Fibroblast of skin of right quadriceps (primary cell): ENCODE measurements around the gene SOAT1.
"Not testable (repeated sequence)": the region's sequence is repeated elsewhere in the genome, so short reads cannot be mapped to it uniquely, and the experiment has no call there.

Source experiments
- DNase-seq: peaks from one replicate; pipeline ENCODE4 v3.0.0-alpha.2; 2013

The SOAT1 gene

DNA sequence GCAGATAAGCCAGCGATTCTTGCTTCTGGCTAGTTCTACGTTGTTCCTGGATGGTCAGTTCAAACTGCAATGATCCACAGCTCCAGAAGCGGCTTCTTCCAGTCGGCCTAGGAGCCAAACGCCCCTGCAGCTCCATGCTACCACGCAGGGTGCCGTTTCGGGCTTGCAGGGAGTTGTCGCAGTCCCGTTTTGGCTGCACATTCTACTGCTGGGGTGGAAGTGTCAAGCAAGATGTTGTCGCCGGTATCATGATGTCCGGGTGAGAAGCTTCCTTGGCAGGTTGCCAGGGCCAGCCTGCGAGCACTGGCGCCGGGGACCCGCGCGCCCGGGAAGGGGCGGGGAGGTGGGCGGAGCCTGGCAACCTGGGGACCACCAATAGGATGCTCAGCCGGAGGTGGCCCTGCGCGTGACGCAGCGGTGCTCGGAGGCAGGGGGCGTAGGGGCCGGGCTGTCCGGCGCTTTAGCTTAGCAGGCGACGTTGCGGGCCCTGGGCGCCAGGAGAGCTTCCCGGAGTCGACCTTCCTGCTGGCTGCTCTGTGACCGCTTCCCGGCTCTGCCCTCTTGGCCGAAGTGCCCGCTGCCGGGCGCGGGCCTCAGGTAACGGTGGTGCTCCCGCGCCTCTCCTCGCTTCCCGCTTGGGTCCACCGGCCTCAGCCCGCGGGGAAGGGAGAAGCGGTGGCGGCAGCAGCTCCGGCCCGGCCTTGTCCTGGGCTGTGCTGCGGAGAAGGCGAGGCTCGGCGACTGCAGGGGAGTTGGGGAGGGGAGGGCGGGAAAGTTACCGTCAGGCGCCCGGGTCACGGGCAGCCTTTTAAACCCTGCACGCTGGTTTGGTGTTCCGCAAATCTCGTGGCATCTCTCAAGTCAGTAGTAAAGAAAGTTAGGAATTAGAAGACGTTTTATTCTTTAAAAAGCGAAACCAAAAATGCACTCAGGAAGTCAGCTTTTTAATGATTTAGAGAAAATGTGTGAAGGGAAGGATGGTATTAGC, at the start of gene SOAT1:
TSS of gene SOAT1 (plus strand) at position 458 of the 988 bp plus-strand sequence. CDS start 8,888 bp downstream, outside the sequence.
- DNase-seq, result peak; percentile 89

DNA sequence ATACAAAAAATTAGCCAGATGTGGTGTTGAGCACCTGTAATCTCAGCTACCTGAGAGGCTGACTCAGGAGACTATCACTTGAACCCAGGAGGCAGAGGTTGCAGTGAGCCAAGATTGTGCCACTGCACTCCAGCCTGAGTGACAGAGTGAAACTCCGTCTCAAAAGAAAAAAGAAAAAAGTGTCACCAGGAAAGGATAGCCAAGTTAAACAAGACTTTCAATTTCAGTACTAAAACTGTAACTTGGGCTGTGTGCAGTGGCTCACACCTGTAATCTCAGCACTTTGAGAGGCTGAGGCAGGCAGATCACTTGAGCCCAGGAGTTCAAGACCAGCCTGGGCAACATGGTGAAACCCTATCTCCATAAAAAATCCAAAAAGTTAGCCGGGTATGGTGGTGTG, 48.2 kb upstream of the SOAT1 start:
- not testable (repeated sequence) for DNase-seq

DNA sequence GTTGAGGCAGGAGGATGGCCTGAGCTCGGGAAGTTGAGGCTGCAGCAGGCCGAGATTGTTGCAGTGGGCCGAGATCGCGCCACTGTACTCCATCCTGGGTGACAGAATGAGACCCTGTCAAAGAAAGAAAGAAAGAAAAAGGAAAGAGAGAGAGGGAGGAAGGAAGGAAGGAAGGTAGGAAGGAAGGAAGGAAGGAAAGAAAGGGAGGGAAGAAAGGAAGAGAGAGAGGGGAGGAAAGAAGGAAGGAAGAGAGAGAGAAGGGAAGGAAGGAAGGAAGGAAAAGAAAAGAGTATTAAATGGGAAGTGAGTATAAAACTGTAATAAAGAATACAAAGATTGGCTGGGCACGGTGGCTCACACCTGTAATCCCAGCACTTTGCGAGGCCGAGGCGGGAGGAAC, 45.7 kb upstream of the SOAT1 start:
- no peak for DNase-seq

DNA sequence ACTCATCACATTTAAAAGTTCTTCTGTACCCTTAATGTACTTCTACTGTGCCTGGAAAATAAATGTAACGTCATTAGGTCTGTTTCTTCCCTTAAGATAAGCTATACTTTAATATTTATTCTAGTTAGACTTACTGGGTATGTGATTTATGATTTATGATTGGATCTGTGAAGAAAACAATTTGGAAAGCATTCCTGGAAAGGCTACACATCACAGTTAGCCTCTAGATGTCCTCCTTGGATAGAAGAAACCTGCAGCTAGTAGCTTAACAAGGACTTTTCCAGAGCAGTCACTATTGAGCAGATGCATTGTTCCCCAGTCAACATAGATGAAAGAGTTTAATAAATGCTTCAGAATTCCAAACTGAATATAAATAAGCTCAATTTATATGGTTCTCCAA, 41.9 kb upstream of the SOAT1 start:
- peak; percentile 30 for DNase-seq

DNA sequence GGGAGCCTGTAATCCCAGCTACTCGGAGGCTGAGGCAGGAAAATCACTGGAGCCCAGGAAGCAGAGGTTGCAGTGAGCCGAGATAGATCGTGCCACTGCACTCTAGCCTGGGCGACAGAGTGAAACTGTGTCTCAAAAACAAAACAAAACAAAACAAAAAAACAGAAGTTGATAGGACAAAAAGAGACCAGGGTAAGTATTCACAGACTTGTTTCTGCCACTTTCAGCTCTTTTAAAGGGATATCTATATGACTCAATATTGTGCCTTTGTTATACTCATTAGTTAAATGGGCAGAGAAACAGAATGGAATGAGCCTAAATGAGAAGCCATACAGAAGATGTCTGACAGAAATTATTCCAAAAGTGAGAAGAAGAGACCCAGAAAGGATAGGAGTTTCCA, 41.0 kb upstream of the SOAT1 start:
- no peak for DNase-seq

DNA sequence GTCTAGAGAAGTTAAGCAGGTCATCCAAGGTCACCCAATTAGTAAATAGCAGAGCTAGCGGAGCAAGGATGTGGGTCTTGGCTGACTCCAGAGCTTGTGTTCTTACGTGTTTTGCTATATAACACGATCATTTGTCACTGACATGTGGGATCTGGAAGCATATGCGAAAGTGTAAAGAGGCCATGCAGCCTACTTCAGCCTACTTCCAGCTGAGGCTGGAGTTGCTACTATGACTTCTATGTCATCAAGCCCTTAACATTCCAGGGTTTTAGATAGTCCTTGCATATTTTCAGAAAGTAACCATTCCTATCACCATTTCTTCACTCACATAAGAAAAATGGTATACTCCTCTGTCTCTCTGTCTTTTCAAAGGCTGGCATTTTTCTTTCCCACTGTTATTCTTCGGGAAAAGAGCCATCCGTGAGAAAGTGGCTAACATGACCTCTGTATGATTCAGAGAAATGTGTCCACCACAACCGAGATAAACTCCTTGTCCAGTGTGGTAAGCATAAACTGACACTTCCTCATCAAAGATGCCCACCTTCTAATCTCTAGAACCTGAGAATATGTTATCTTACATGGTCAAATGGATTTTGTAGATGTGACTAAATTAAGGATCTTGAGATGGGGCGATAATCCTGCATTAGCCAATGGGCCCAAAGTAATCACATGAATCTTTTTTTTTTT, 40.2 kb upstream of the SOAT1 start:
- peak; percentile 17 for DNase-seq

DNA sequence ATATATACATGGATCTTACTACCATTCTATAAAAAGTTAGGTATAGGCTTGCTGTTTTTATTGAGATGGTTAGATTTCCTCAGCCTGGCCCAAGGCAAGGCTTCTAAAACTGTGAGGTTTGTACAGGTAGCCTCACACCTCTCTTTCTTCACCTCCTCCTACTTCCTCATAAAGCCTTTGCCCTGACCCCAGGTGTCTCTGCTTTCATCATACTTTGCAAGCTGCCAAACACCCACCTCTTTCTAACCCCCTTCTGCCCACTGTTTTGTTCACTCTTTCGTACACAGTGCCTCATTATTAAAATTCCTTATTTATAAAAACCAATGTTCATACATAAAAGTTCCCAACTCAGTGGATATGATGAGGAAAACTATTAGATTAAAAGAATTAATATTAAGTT, 31.4 kb upstream of the SOAT1 start:
- no peak for DNase-seq

DNA sequence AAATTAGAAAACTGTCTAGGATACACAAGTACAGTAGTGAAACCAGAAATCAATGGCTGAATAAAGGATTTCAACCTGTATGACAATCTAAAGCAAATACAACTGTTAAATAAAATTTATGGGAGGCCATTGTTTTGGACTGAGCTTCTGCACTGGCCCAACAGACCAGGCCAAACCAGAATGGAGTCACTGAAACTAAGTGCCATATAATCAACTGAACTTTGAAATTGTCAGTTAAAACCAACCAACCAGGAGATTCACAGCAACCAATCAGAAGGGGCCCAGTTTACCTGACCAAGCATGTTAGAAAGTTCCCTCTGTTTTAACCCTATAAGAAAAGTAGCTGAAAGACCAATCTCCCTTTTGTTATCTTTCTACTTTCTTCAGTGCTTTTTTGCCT, 30.5 kb upstream of the SOAT1 start:
- DNase-seq, result no peak

DNA sequence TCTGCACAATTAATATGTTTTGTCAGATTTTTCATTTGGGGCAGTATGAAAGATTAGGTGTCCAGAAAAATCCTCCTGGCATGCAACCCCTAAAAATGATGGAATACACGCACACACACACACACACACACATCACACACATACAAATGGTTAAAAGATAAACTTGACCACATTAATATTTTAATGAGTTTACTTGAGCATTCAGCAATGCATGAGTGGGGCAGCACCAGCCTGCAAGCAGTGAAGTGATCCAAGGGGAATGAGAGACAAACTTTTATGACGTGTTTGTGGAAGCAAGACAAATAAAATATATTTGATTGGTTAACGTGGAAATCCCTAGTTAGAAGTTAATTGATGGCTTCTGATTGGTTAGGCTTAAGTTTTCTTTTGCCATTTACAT, 29.1 kb upstream of the SOAT1 start:
- DNase-seq, result no peak

DNA sequence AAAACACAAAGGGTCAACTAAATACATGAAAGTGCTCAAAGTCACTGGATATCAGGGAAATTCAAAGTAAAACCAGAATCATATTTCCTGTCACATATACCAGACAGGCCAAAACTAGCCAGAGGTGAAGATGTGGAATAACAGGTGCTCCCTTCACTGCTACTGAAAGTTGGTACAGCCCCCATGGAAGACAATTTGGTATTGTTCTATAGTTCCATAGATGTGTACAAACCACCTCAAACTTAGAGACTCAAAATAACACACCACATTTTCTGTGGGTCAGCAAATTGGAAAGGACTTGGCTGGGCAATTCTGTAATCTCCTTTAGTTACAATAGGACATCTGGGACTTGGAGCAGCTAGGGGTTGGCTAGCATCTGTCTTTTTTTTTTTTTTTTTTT, 24.5 kb upstream of the SOAT1 start:
- DNase-seq, result no peak

DNA sequence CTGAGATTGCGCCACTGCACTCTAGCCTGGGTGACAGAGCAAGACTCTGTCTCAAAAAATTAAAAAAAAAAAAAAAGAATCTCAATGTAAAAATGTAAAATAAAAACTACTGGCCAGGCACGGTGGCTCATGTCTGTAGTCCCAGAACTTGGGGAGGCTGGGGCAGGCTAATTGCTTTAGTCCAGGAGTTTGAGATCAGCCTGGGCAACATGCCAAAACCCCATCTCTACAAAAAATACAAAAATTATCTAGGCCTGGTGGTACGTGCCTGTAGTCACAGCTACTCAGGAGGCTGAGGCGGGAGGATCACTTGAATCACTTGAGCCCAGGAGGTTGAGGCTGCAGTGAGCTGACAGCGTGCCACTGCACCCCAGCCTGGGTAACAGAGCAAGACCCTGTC, 19.2 kb upstream of the SOAT1 start:
- not testable (repeated sequence) for DNase-seq

DNA sequence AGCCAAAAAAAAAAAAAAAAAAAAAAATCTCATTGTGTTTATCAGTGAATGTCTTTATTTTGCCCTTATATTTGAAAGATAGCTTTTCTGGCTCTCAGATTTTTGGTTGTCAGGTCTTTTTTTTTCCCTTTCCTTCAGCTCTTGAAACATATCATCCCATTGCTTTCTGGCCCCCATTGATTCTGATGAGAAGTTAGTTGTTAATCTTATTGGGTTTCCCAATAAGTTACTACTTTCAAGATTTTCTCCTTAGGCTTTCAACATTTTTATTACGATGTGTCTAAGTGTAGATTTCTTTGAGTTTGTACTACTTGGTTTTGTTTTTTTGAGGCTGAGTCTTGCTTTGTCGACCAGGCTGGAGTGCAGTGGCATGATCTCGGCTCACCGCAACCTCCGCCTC, 14.7 kb upstream of the SOAT1 start:
- no peak for DNase-seq

DNA sequence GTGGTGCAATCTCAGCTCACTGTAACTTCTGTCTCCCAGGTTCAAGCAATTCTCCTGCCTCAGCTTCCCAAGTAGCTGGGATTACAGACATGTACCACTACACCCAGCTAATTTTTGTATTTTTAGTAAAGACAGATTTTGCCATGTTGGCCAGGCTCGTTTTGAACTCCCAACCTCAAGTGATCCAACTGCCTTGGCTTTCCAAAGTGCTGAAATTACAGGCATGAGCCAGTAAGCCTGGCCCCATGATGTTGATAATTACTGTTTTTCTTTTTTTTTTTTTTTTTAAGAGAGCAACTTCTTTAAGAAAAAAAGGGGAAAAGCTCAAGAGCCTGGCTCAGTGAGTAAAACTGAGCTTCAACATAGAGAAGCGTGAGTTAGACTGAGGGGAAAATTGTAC, 9.6 kb upstream of the SOAT1 start:
- DNase-seq, result no peak

DNA sequence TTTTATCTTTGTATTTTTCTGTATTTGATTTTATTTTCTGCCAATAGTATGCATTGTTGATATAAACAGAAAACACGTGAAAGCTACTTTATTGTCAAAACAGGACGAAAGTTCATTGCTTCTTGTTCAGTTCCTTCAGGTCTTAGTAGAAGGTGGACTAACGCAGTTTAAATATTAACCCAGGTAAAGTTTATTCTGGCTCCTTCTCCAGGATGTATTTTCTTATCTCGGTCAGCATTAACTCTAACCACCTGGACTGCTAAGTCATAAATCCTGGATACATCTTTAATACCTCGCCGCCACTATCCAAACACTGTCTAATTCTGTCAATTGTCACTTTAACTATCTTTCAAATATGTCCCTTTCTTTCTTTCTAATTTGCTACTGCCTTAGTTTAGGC, 5.7 kb upstream of the SOAT1 start:
- DNase-seq, result no peak

DNA sequence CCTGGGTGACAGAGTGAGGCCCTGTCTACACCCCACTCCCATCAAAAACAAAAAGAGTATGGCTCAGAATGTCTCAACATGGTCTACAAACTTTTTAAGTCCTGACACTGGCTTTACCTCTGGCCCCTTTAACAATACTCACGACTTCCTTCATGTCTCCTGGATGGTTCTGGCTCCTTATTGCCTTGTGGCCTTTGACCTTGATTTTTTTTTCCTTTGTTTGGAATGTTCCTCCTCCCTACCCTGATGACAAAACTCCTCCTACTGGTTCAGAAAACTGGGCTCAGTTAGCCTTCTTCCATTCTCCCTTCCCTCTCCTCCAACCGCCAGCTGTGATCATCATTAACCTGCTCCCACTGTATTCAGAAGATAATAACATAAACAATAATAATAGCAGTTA, 4.6 kb upstream of the SOAT1 start:
- DNase-seq, result no peak

DNA sequence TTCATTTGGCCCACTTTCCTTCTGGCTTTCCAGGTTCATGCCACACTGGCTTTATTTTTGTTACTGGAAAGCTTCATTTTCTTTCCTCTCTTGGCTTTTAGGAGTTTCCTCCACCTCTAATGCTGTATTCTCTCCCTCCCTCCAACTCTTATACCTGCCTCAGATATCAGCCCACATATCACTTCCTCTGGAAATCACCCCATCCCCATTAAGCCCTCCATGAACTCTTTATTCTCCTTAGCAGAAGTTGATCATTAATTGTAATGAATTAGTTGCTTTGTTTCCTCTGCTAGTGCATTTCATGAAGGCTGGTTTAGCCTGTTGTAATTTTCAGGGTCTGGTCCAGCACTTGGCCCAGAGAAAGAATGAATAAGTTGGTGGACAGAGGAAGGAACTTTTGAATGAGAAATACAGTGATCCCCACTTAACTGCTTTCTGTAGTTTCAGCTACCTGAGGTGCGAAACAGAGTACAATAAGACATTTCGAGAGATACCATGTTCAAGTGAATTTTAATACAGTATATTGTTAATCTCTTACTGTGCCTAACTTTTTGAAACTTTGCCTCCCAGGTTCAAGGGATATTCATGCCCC, 1.7 kb downstream of the SOAT1 start:
- no peak for DNase-seq

DNA sequence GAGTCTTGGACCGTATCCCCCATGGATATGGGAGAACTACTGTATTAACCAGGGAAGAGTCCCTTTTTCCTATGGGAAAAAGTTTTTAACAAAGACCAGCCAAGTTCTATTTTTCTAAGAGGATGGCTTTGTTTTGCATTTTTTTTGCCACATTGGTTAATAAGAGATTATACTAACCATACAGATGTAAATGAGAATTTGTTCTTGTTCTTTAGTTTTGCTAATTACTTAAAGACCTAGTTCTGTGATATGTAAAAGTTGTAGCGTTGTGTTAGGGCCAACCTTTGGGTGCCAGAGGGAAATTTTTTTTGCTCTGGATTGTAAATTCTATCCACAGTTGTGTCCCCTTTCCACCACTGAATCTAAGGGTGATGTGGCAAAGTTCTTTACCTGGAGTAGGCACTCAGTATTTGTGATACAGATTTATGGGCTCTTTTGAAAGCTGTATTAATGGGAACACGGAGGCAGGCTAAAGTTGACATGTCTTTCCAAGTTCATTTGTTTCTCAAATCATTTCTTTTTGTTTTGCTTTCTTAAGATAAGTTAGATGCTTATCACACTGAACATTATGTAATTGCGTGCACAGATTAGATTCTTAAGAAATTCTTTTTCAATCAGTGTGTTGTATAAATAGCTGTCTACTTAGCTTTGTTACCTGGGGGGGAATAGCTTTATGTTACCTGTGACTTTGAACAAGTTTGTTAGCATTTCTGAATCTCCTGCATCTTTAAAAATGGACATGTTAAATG, 2.9 kb downstream of the SOAT1 start:
- DNase-seq, result no peak

DNA sequence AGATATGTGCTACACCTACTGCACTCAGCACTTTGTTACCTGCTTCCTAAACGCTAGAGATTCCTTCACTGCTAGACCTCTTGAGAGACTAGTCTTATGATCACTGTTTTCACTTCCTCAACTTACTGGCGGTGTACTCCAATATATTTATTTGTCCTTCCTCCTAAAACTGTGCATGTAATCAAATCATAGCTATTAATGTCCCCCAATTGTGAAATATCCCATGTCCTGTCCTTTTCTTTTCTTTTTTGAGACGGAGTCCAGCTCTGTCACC, 3.4 kb downstream of the SOAT1 start:
- no peak for DNase-seq

DNA sequence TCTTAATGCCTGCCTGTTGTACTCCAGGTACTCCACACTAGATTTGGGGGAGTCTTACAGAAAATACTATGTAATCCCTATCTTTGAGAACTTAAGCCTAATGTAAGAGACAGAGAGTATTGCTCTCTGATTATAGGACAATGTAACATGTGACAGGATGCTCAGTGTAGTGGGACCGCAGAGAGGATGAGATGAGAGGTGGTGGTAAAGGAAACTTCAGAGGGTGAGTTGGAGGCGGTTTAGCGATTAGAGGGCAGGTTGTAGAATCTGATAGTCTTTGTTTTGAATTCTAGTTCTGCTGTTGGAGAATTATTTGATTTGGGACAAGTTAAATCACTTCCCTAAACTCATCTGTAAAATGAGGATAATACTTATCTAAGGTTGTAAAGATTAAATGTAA, 5.4 kb downstream of the SOAT1 start:
- no peak for DNase-seq

DNA sequence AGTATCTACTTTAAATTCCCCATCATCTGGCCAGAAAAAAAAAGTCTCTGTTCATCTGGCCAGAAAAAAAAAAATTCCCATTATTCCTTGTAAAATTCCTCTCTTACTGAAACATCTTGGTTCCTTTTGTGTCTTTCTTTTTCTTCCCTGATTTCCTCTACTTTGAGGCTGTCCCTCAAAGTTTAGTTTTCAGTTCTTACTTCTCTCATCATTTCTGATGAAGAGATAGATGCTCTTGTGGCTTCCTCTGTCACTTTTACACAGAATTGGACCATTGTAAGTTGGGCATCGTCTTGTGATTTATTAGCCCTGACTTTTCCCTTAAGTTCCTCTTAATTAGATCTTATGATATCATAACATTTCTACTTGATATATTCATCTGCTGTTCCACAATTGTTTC, 6.5 kb downstream of the SOAT1 start:
- DNase-seq, result no peak

DNA sequence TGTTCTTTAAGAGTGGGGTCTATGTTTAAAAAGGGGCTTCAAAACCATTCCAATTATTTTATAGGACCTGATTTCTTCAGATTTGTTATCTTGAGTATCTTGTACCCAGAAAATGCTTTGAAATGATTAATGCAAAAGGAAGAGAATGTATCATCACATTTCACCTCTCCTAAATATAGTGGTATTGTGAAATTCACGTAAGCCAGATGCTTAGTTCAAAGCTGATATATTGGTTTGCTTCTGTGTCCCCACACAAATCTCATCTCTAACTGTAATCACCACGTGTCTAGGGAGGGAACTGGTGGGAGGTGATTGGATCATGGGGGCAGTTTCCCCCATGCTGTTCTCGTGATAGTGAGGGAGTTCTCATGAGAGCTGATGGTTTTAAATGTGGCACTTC, 8.5 kb downstream of the SOAT1 start:
- no peak for DNase-seq

DNA sequence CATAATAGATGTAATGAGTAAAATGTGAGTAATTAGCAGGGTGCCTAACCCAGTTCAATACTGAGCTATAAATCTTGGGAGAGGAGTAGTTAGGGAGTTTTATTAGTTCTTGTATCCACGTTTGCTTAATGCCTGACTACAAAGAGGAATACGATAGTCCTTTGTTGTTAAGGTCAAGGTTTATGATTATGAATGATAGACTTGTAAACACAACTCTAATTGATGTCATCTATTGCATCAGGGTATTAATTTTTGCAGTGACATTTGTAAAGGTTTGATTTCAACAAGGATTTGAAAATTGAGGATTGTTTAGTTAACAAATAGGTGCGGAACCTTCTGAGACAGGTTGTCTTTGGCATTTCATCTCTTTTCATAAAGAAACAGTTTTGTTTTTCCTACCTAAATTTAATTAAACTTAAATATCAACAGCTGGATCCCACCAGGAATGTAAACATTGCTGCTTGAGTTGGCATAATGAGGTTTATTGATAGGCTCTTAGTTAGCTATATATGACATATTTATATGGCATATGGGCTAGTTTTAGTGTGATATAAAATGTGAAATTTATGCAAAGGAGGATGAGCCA, 9.7 kb downstream of the SOAT1 start:
- no peak for DNase-seq

DNA sequence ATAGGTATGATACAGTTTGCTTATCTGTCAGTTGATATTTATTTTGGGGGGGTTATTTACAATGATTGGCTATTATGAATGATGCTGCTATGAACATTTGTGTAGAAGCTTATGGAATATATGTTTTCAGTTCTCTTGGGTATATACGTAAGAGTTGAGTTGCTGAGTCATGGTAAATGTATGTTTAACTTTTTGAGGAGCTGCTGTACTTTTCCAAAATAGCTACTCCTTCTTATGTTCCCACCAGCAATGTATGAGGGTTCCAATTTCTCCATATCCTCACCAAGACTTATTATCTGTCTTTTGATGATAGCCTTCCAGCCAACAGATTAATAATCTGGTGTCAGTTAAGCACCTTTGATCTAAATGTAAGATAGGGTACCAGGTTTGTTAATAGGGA, 11.9 kb downstream of the SOAT1 start:
- peak; percentile 30 for DNase-seq
